Stimulated activated CD8-positive, alpha-beta memory T cell treated with anti-CD3 and anti-CD28 coated beads, Interleukin-7, amount 100 ng/mL, for 4 hours (primary cell): ENCODE results near the gene CITED2.

Experiments
- DNase-seq, 2 donors: peaks; one replicate each; pipeline ENCODE4 v3.0.0-alpha.2; 2020; ENCODE audit warnings: low read depth in 2 of 2

CITED2 gene

GRCh38 chr6:139330306-139330705 lies 44.1 kb downstream of the CITED2 start:
- DNase-seq, result no peak

GRCh38 chr6:139329224-139329623 lies 45.2 kb downstream of the CITED2 start:
- DNase-seq, result no peak

GRCh38 chr6:139327038-139327437 lies 47.4 kb downstream of the CITED2 start:
- DNase-seq, result no peak

GRCh38 chr6:139325686-139326085 lies 48.8 kb downstream of the CITED2 start:
- no peak for DNase-seq

- DNase-seq, result no peak
Measured at GRCh38 chr6:139325125-139325524, 49.3 kb downstream of the CITED2 start.

GRCh38 chr6:139324301-139324555 lies 50.2 kb downstream of the CITED2 start:
- no peak for DNase-seq

- DNase-seq, result peak; percentile 67 to 74
Measured at GRCh38 chr6:139323511-139324300, 50.7 kb downstream of the CITED2 start.
